Measurements from ENCODE around the gene AIF1L. TPM values are rescaled to one million over a fixed set of nuclear protein-coding genes. Genes with fewer than 3 reads are reported as not detected.

The AIF1L gene
- total and polyA plus RNA-seq, 2 of the 13 experiments (the other 11 are each of a cell fraction or from before 2014, with no cell fraction given), result 12.4 to 36.5 TPM

GRCh38 chr9:131092548-131093440, 3.5 kb upstream of the AIF1L start (continued):
- no peak for TF ChIP-seq ZNF180 (CRISPR knock-in tag; IDR thresholded peaks at IDR 0.05; ENCODE audit: borderline replicate concordance, low read depth)
- no peak for TF ChIP-seq YEATS4 (CRISPR knock-in tag; IDR thresholded peaks at IDR 0.05; ENCODE audit: borderline replicate concordance)
- TF ChIP-seq SP4 (CRISPR knock-in tag; IDR thresholded peaks at IDR 0.05), result no peak
- TF ChIP-seq REXO4 (CRISPR knock-in tag; IDR thresholded peaks at IDR 0.05; ENCODE audit: borderline replicate concordance), result no peak
- TF ChIP-seq ZNF124 (CRISPR knock-in tag; IDR thresholded peaks at IDR 0.05), result no peak

GRCh38 chr9:131094015-131094414, 2.3 kb upstream of the AIF1L start:
- in situ Hi-C loops (cut with HindIII; ENCODE audit: extremely low pct_ligation_motif_present, low pct_unique_long_range_greater_than_20kb) (no loop called here), intact Hi-C loops (cut with micrococcal nuclease; ENCODE audit: unreplicated experiment) (no loop called here)
- BruUV-seq (replicated peaks), result no TSS peak
- WGBS (ENCODE audit: low lambda C conversion rate), result 21% methylated on average over 5 of the region's 5 CpGs
- Histone ChIP-seq H3K79me2 (ENCODE audit: insufficient read depth, low read length) (no peaks in the 10 kb centered on the region), H3K27ac (ENCODE audit: extremely low read length, insufficient read depth, low read length) (no peak overlapping the region), H3K27me3 (ENCODE audit: control insufficient read depth in 1 of 2, insufficient read depth in 2 of 2, low read length in 2 of 2) (peaks cover 4 to 63% of the 10 kb centered on the region in 2 experiments; a peak in 4 of 5 replicates), H3K9me3 (ENCODE audit: low read length) (no peaks in the 10 kb centered on the region), H2AFZ (ENCODE audit: low read length) (no peak overlapping the region), H3K4me3 (replicated peaks in 1 of 3; ENCODE audit: insufficient read depth in 1 of 3, low read depth in 2 of 3, low read length in 3 of 3) (no peak overlapping the region), H3K4me1 (ENCODE audit: insufficient read depth, low read length) (peaks cover 30% of the 10 kb centered on the region), H4K20me1 (ENCODE audit: insufficient read depth, low read length) (no peaks in the 10 kb centered on the region), H3K36me3 (replicated peaks in 1 of 2; ENCODE audit: control insufficient read depth in 1 of 2, insufficient read depth in 2 of 2, low read length in 2 of 2) (no peaks in the 10 kb centered on the region), H3K9ac (ENCODE audit: insufficient read depth, low read depth, low read length) (no peak overlapping the region), H3K4me2 (ENCODE audit: low read depth, low read length) (no peak overlapping the region)
- POLR2A ChIA-PET, result interaction anchor here (1.5 kb wide), 1 partner anchor 9 kb away, joined by 3 read pairs; no protein-coding TSS in a partner anchor
- CTCF ChIA-PET (ENCODE audit: low intra/inter-chr PET ratio, low total read pairs), result no interaction called here
- DNase-seq (ENCODE audit: low spot score), result no peak
- FAIRE-seq, result no peak
- ATAC-seq, result no peak
- no peak for TF ChIP-seq ZNF383 (CRISPR knock-in tag; IDR thresholded peaks at IDR 0.05; ENCODE audit: borderline replicate concordance)
- no peak for TF ChIP-seq NAIF1 (CRISPR knock-in tag; IDR thresholded peaks at IDR 0.05; ENCODE audit: borderline replicate concordance)
- TF ChIP-seq E2F1 (CRISPR knock-in tag; IDR thresholded peaks at IDR 0.05), result no peak
- no peak for TF ChIP-seq TARDBP (CRISPR knock-in tag; IDR thresholded peaks at IDR 0.05)
- no peak for TF ChIP-seq CBX5 (CRISPR knock-in tag; IDR thresholded peaks at IDR 0.05; ENCODE audit: borderline replicate concordance)
- no peak for TF ChIP-seq ZNF18 (CRISPR knock-in tag; IDR thresholded peaks at IDR 0.05; ENCODE audit: insufficient replicate concordance)
- no peak for TF ChIP-seq ZBTB39 (CRISPR knock-in tag; IDR thresholded peaks at IDR 0.05)
- TF ChIP-seq KLF12 (CRISPR knock-in tag; IDR thresholded peaks at IDR 0.05; ENCODE audit: borderline replicate concordance), result no peak
- TF ChIP-seq AHR (CRISPR knock-in tag; IDR thresholded peaks at IDR 0.05), result no peak
- no peak for TF ChIP-seq ATF7-NPFF (CRISPR knock-in tag; IDR thresholded peaks at IDR 0.05; ENCODE audit: low read depth)
- no peak for TF ChIP-seq GPBP1L1 (CRISPR knock-in tag; IDR thresholded peaks at IDR 0.05)
